Neural cell (in vitro differentiated cells): Measurements from ENCODE around the gene UPK1B.

Experiments used
- EZH2 ChIP-seq: fragments of 200-600, 300-800 bp; shearing (Covaris generic), sonication (generic); IDR thresholded peaks from 2 replicates; pipeline ENCODE4 v1.6.1; 2014; ENCODE audit warnings: antibody characterized with exemption, low read length, borderline replicate concordance, mild to moderate bottlenecking; ENCODE audit not compliant: insufficient read depth, poor library complexity, severe bottlenecking
- MXI1 ChIP-seq: fragments of 450-650 bp; conservative IDR thresholded peaks from 2 replicates; pipeline ENCODE4 v1.6.1; 2014; ENCODE audit warnings: antibody characterized with exemption, mild to moderate bottlenecking; ENCODE audit not compliant: poor library complexity, severe bottlenecking
- POLR2AphosphoS5 ChIP-seq: IDR thresholded peaks from 2 replicates; pipeline ENCODE4 v1.6.1; 2012
- SMC3 ChIP-seq: fragments of 450-650 bp; conservative IDR thresholded peaks from 2 replicates; pipeline ENCODE4 v1.6.1; 2014; ENCODE audit warnings: antibody characterized with exemption, mild to moderate bottlenecking, moderate library complexity; ENCODE audit not compliant: poor library complexity
- TF ChIP-seq, protein P1 (sequence below): fragments of 450-650 bp; IDR thresholded peaks from 2 replicates; pipeline ENCODE4 v1.5.1; 2014; ENCODE audit warnings: antibody characterized with exemption, mild to moderate bottlenecking, moderate library complexity; ENCODE audit not compliant: poor library complexity, severe bottlenecking
- TF ChIP-seq, protein P2 (sequence below): IDR thresholded peaks from 2 replicates; pipeline ENCODE4 v1.6.1; 2012; ENCODE audit warnings: borderline replicate concordance

DNA sequence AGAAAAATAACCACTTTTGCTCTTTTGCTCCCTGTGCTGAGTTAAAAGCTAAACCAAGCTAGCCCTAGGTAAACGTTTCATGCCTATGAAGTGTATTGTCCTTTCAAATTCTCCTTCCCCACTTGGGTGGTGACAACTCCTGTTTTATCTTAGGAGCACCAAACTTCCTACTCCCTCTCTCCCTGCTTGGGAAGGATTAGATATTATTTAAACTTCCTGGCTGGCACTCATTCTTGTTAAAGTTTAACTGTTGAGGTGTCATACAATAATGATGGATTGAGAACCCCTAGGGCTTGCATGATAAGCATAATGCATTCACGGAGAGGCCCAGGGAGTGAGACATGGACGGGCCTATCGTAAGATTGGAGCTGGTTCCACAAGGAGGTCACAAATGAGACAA lies 37.8 kb downstream of the UPK1B start:
- TF ChIP-seq EZH2: no peak
- TF ChIP-seq SMC3: no peak
- TF ChIP-seq, protein P1, sequence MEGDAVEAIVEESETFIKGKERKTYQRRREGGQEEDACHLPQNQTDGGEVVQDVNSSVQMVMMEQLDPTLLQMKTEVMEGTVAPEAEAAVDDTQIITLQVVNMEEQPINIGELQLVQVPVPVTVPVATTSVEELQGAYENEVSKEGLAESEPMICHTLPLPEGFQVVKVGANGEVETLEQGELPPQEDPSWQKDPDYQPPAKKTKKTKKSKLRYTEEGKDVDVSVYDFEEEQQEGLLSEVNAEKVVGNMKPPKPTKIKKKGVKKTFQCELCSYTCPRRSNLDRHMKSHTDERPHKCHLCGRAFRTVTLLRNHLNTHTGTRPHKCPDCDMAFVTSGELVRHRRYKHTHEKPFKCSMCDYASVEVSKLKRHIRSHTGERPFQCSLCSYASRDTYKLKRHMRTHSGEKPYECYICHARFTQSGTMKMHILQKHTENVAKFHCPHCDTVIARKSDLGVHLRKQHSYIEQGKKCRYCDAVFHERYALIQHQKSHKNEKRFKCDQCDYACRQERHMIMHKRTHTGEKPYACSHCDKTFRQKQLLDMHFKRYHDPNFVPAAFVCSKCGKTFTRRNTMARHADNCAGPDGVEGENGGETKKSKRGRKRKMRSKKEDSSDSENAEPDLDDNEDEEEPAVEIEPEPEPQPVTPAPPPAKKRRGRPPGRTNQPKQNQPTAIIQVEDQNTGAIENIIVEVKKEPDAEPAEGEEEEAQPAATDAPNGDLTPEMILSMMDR: no peak
- TF ChIP-seq MXI1: no peak
- TF ChIP-seq POLR2AphosphoS5: no peak
- TF ChIP-seq, protein P2, sequence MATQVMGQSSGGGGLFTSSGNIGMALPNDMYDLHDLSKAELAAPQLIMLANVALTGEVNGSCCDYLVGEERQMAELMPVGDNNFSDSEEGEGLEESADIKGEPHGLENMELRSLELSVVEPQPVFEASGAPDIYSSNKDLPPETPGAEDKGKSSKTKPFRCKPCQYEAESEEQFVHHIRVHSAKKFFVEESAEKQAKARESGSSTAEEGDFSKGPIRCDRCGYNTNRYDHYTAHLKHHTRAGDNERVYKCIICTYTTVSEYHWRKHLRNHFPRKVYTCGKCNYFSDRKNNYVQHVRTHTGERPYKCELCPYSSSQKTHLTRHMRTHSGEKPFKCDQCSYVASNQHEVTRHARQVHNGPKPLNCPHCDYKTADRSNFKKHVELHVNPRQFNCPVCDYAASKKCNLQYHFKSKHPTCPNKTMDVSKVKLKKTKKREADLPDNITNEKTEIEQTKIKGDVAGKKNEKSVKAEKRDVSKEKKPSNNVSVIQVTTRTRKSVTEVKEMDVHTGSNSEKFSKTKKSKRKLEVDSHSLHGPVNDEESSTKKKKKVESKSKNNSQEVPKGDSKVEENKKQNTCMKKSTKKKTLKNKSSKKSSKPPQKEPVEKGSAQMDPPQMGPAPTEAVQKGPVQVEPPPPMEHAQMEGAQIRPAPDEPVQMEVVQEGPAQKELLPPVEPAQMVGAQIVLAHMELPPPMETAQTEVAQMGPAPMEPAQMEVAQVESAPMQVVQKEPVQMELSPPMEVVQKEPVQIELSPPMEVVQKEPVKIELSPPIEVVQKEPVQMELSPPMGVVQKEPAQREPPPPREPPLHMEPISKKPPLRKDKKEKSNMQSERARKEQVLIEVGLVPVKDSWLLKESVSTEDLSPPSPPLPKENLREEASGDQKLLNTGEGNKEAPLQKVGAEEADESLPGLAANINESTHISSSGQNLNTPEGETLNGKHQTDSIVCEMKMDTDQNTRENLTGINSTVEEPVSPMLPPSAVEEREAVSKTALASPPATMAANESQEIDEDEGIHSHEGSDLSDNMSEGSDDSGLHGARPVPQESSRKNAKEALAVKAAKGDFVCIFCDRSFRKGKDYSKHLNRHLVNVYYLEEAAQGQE: no peak
